ENCODE data around the gene MRPL4. TPM values are rescaled to one million over a fixed set of nuclear protein-coding genes. Genes with fewer than 3 reads are reported as not detected.

MRPL4 gene
- total RNA-seq, 1 experiment from 2014 or later = 99.3 TPM

DNA sequence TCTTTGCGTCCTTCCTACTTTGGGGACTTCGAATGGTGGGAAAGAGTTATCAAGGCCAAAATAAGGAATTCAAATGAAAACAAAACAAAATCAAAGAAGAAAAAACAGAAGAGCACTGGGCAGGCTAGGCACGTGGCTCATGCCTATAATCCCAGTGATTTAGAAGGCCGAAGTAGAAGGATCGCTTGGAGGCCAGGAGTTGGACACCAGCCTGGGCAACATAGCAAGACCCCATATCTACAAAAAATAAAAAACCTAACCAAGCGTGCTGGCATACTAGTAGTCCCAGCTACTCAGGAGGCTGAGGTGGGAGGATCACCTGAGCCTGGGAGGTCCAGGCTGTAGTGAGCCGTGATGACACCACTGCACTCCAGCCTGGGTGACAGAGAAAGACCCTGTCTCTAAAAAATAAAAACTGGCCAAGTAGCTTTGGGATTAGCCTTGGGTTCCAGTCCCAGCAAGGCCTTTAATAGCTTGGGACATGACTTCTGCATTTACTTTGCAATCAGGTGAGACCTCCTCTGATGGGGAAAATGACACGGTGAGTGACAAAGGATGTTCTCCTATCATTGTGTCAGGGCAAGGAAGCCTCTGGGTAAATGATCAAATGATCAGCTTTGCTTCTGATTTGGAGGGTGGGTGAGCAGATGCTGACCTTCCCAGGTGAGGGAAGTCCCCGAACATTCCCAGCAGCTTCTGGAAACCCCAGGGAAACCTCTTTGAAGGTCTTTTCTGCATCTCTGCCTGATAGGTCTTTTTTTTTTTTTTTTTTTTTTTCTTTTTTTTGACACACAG, 26.0 kb downstream of the MRPL4 start:
- no peak overlapping the region for H3K27ac ChIP-seq (ENCODE audit: insufficient read length, low read depth, low read length)
- no peak overlapping the region for H2BK12ac ChIP-seq (ENCODE audit: insufficient read length, low read depth, low read length)
- H3K23ac ChIP-seq (ENCODE audit: insufficient read length, low read depth, low read length) = no peak overlapping the region
- H2AK5ac ChIP-seq (ENCODE audit: insufficient read length, low read length) = no peak overlapping the region
- no peak overlapping the region for H2BK120ac ChIP-seq (ENCODE audit: low read depth, low read length, poor library complexity, severe bottlenecking)
- H4K8ac ChIP-seq (replicated peaks; ENCODE audit: insufficient read length, low read depth, low read length) = no peak overlapping the region
- Mint-ChIP-seq H3K4me3 (no peak overlapping the region), H3K27ac (no peak overlapping the region; a peak in 1 of 7 replicates), H3K36me3 (ENCODE audit: insufficient read depth in 1 of 3, low read depth in 3 of 3) (no peaks in the 10 kb centered on the region; a peak in 1 of 7 replicates), H3K27me3 (ENCODE audit: low read depth) (peaks cover 19% of the 10 kb centered on the region), H3K9me3 (no peaks in the 10 kb centered on the region), H3K4me1 (peaks cover 0 to 5% of the 10 kb centered on the region in 2 experiments; a peak in 1 of 4 replicates)
- no peak overlapping the region for H2BK15ac ChIP-seq (ENCODE audit: low read depth, low read length)
- H3K79me2 ChIP-seq (ENCODE audit: insufficient read depth, low read length) = no peaks in the 10 kb centered on the region
- no CpG with 5 or more reads among the region's 9 CpGs for WGBS (ENCODE audit: extremely low coverage, insufficient read length, low lambda C conversion rate)
- H3K4ac ChIP-seq (ENCODE audit: low read depth, low read length) = no peak overlapping the region
- no peak overlapping the region for H2BK20ac ChIP-seq (ENCODE audit: low read depth, low read length, poor library complexity, severe bottlenecking)
- H2BK5ac ChIP-seq (ENCODE audit: insufficient read length, low read length) = no peak overlapping the region
- H3K23me2 ChIP-seq (ENCODE audit: insufficient read length, low read depth, low read length, poor library complexity, severe bottlenecking) = no peaks in the 10 kb centered on the region
- no peak for TF ChIP-seq CTCF (conservative IDR thresholded peaks at IDR 0.05)
- no peak for DNase-seq
- no peak overlapping the region for H3K56ac ChIP-seq (ENCODE audit: insufficient read length, low read depth, low read length)
- H3K14ac ChIP-seq (ENCODE audit: insufficient read depth, low read length) = no peak overlapping the region
- H3K79me1 ChIP-seq (ENCODE audit: insufficient read depth, low read depth, low read length, poor library complexity, severe bottlenecking) = no peaks in the 10 kb centered on the region
- H3K9ac ChIP-seq (ENCODE audit: extremely low read depth, insufficient read length, low read length) = no peak overlapping the region
- no peak overlapping the region for H4K5ac ChIP-seq (ENCODE audit: insufficient read length, low read depth, low read length)
- no peak overlapping the region for H3K4me2 ChIP-seq (ENCODE audit: insufficient read depth, insufficient read length, low read length)
- H4K91ac ChIP-seq (ENCODE audit: insufficient read length, low read depth, low read length) = no peak overlapping the region
- H3K9me3 ChIP-seq (ENCODE audit: control insufficient read depth, low read depth, low read length) = no peaks in the 10 kb centered on the region
- no peak overlapping the region for H2AFZ ChIP-seq (ENCODE audit: low read length)
- no peaks in the 10 kb centered on the region for H3K27me3 ChIP-seq (ENCODE audit: insufficient read depth, low read length)
- H3T11ph ChIP-seq (ENCODE audit: low read length) = no peak overlapping the region
- H3K4me1 ChIP-seq (ENCODE audit: insufficient read depth, low read length) = no peaks in the 10 kb centered on the region
- no peak overlapping the region for H3K18ac ChIP-seq (ENCODE audit: insufficient read length, low read depth, low read length)
- H4K20me1 ChIP-seq (ENCODE audit: control insufficient read depth, insufficient read depth, insufficient read length) = no peaks in the 10 kb centered on the region

Measured in H9 (cell line).